Measurements from ENCODE around the gene FAM89A. TPM values are rescaled to one million over a fixed set of nuclear protein-coding genes. Genes with fewer than 3 reads are reported as not detected.
"Not testable (repeated sequence)": the region's sequence is repeated elsewhere in the genome, so short reads cannot be mapped to it uniquely, and the experiment has no call there.

The FAM89A gene
- total and polyA plus RNA-seq, 2 experiments from 2014 or later = 13.0 to 24.7 TPM

GRCh38 chr1:231057410-231057809 is 17.4 kb upstream of the FAM89A start:
- no peak for DNase-seq (ENCODE audit: low read depth in 1 of 2, low spot score in 1 of 2)
- Histone ChIP-seq H3K27me3 (no peaks in the 10 kb centered on the region), H3K4me3 (no peak overlapping the region), H3K27ac (no peak overlapping the region), H3K9me3 (ENCODE audit: low read depth) (no peaks in the 10 kb centered on the region), H3K4me1 (ENCODE audit: low read depth) (no peaks in the 10 kb centered on the region), H3K36me3 (no peaks in the 10 kb centered on the region)
- TF ChIP-seq, protein P1, sequence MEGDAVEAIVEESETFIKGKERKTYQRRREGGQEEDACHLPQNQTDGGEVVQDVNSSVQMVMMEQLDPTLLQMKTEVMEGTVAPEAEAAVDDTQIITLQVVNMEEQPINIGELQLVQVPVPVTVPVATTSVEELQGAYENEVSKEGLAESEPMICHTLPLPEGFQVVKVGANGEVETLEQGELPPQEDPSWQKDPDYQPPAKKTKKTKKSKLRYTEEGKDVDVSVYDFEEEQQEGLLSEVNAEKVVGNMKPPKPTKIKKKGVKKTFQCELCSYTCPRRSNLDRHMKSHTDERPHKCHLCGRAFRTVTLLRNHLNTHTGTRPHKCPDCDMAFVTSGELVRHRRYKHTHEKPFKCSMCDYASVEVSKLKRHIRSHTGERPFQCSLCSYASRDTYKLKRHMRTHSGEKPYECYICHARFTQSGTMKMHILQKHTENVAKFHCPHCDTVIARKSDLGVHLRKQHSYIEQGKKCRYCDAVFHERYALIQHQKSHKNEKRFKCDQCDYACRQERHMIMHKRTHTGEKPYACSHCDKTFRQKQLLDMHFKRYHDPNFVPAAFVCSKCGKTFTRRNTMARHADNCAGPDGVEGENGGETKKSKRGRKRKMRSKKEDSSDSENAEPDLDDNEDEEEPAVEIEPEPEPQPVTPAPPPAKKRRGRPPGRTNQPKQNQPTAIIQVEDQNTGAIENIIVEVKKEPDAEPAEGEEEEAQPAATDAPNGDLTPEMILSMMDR (IDR thresholded peaks at IDR 0.05; ENCODE audit: low read depth, low read length) = no peak

DNA sequence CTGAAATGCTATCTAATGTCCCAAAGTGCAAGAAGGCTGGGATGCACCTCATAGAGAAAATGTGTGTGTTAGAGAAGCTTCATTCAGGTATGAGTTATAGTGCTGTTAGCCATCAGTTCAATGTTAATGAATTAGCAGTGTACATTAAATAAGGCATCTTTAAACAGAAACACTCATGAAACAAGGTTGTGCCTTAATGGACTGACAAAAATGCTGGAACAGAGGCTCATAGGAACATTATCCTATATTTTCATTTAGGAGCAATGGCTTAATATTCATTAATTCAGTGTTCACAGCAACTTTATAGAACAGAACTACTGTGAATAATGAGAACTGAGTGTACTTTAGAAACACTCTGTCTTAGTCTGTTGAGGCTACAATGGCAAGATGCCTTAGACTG is 15.2 kb upstream of the FAM89A start:
- H3K36me3 ChIP-seq = no peaks in the 10 kb centered on the region
- H3K27me3 ChIP-seq = no peaks in the 10 kb centered on the region
- TF ChIP-seq, protein P1 (IDR thresholded peaks at IDR 0.05; ENCODE audit: low read depth, low read length) = no peak
- no peak for DNase-seq (ENCODE audit: low read depth in 1 of 2, low spot score in 1 of 2)
- H3K9me3 ChIP-seq (ENCODE audit: low read depth) = no peaks in the 10 kb centered on the region
- no peaks in the 10 kb centered on the region for H3K4me1 ChIP-seq (ENCODE audit: low read depth)
- no peak overlapping the region for H3K27ac ChIP-seq
- no peak overlapping the region for H3K4me3 ChIP-seq

- H3K4me1 ChIP-seq (ENCODE audit: low read depth) = no peaks in the 10 kb centered on the region
- TF ChIP-seq, protein P1 (IDR thresholded peaks at IDR 0.05; ENCODE audit: low read depth, low read length) = no peak
- no peak overlapping the region for H3K4me3 ChIP-seq
- no peak overlapping the region for H3K27ac ChIP-seq
- H3K36me3 ChIP-seq = no peaks in the 10 kb centered on the region
- DNase-seq (ENCODE audit: low read depth in 1 of 2, low spot score in 1 of 2) = peak in 1 of 2 donors; percentile 93
- H3K9me3 ChIP-seq (ENCODE audit: low read depth) = no peaks in the 10 kb centered on the region
- no peaks in the 10 kb centered on the region for H3K27me3 ChIP-seq
These were observed 13.6 kb upstream of the FAM89A start for GRCh38 chr1:231053493-231054162.

- no peak overlapping the region for H3K4me3 ChIP-seq
- TF ChIP-seq, protein P1 (IDR thresholded peaks at IDR 0.05; ENCODE audit: low read depth, low read length) = no peak
- no peak for DNase-seq (ENCODE audit: low read depth in 1 of 2, low spot score in 1 of 2)
- no peaks in the 10 kb centered on the region for H3K9me3 ChIP-seq (ENCODE audit: low read depth)
- no peak overlapping the region for H3K27ac ChIP-seq
- H3K4me1 ChIP-seq (ENCODE audit: low read depth) = no peaks in the 10 kb centered on the region
- peaks cover 3% of the 10 kb centered on the region for H3K27me3 ChIP-seq
- no peaks in the 10 kb centered on the region for H3K36me3 ChIP-seq
These were observed 12.7 kb upstream of the FAM89A start for GRCh38 chr1:231052777-231053176.

- not testable (repeated sequence) for H3K4me3 ChIP-seq; H3K36me3 ChIP-seq; H3K4me1 ChIP-seq (ENCODE audit: low read depth); H3K27me3 ChIP-seq; H3K9me3 ChIP-seq (ENCODE audit: low read depth); H3K27ac ChIP-seq; DNase-seq (ENCODE audit: low read depth in 1 of 2, low spot score in 1 of 2)
These were observed 10.9 kb upstream of the FAM89A start for GRCh38 chr1:231050932-231051331.

DNA sequence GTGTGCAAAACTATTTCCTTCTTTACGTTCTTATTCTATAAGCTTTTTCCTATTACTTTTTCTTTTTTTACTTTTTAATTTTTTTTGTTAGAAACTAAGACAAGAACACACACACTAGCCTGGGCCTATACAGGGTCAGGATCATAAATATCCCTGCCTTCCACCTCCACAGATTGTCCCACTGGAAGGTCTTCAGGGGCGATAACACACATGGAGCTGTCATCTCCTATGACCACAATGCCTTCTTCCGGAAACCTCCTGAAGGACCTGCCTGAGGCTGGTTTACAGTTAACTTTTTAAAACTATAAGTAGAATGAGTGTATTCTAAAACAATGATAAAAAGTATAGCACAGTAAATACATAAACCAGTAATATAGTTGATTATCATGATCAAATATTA is 10.3 kb upstream of the FAM89A start:
- H3K9me3 ChIP-seq (ENCODE audit: low read depth) = no peaks in the 10 kb centered on the region
- DNase-seq (ENCODE audit: low read depth in 1 of 2, low spot score in 1 of 2) = no peak
- TF ChIP-seq, protein P1 (IDR thresholded peaks at IDR 0.05; ENCODE audit: low read depth, low read length) = no peak
- no peak overlapping the region for H3K4me3 ChIP-seq
- no peaks in the 10 kb centered on the region for H3K4me1 ChIP-seq (ENCODE audit: low read depth)
- no peak overlapping the region for H3K27ac ChIP-seq
- peaks cover 5% of the 10 kb centered on the region for H3K27me3 ChIP-seq
- H3K36me3 ChIP-seq = no peaks in the 10 kb centered on the region

All from cardiac muscle cell (in vitro differentiated cells and primary cell).